ENCODE results near the gene ARHGAP24. TPM values are rescaled to one million over a fixed set of nuclear protein-coding genes. Genes with fewer than 3 reads are reported as not detected.
A peak's percentile ranks its signal among the peaks of the same experiment; 100 is the strongest.

ARHGAP24 gene
- total and polyA plus RNA-seq, 10 of the 15 experiments (the other 5 are each of a cell fraction or from before 2014, with no cell fraction given): 0.10 to 4.2 (median 0.52) TPM

DNA sequence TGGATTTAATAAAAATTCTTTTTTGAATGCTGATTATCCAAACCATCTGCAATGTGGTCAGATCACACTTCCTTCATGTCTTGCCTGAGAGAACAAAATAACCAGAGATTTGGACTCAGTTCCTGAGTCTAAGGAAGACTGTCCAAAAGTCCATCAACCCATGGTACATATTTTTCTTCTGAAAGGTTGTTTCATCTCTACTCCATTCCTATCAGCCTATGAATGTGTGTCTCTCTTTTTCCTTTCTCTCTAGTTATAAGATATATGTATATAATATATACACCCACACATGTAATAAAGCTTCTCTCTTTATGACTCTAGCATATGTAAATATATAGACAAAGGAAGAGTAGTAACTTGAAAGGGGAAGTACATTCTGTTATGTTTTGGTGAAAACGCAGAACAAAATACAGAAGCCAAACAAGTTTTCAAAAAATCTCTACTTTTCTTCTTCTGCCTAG, 226.9 kb downstream of the ARHGAP24 start (continued):
- TF ChIP-seq SIX5 (IDR thresholded peaks at IDR 0.05; ENCODE audit: low read depth, low read length, severe bottlenecking) (no peak), CBX5 (IDR thresholded peaks at IDR 0.05; ENCODE audit: low read depth) (0 out of 2 replicates have a peak, but pooled peaks have one; percentile 59), BMI1 (IDR thresholded peaks at IDR 0.05; ENCODE audit: borderline replicate concordance) (peak; percentile 80), ZBED1 (IDR thresholded peaks at IDR 0.05; ENCODE audit: borderline replicate concordance) (0 out of 2 replicates have a peak, but pooled peaks have one; percentile 35), NR2C1 (IDR thresholded peaks at IDR 0.05) (no peak), BACH1 (IDR thresholded peaks at IDR 0.05; ENCODE audit: borderline replicate concordance) (peak; percentile 46; the same call in 1 of the 2 replicates), CBFB (IDR thresholded peaks at IDR 0.05; ENCODE audit: low read depth) (no peak), JUND (IDR thresholded peaks at IDR 0.05; ENCODE audit: low read depth, low read length) (peak; percentile 69), GATAD2B (conservative IDR thresholded peaks at IDR 0.05; ENCODE audit: low read depth) (no peak), NFXL1 (IDR thresholded peaks at IDR 0.05; ENCODE audit: borderline replicate concordance) (no peak), CBX3 (IDR thresholded peaks at IDR 0.05; ENCODE audit: borderline replicate concordance, low read depth) (no peak), WRNIP1 (IDR thresholded peaks at IDR 0.05; ENCODE audit: borderline replicate concordance, low read depth, low read length) (no peak), NFIC (IDR thresholded peaks at IDR 0.05; ENCODE audit: low read depth, low read length) (peak; percentile 99), SUZ12 (IDR thresholded peaks at IDR 0.05; ENCODE audit: unreplicated experiment) (no peak), NRF1 (conservative IDR thresholded peaks at IDR 0.05; ENCODE audit: low read depth, low read length) (no peak), POU2F2 (IDR thresholded peaks at IDR 0.05; ENCODE audit: borderline replicate concordance, low read depth, low read length) (no peak), SP1 (IDR thresholded peaks at IDR 0.05; ENCODE audit: low read depth, low read length) (no peak)
- TF ChIP-seq, protein P1, sequence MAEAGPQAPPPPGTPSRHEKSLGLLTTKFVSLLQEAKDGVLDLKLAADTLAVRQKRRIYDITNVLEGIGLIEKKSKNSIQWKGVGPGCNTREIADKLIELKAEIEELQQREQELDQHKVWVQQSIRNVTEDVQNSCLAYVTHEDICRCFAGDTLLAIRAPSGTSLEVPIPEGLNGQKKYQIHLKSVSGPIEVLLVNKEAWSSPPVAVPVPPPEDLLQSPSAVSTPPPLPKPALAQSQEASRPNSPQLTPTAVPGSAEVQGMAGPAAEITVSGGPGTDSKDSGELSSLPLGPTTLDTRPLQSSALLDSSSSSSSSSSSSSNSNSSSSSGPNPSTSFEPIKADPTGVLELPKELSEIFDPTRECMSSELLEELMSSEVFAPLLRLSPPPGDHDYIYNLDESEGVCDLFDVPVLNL (IDR thresholded peaks at IDR 0.05; ENCODE audit: low read depth, low read length): no peak
- TF ChIP-seq, protein P2, sequence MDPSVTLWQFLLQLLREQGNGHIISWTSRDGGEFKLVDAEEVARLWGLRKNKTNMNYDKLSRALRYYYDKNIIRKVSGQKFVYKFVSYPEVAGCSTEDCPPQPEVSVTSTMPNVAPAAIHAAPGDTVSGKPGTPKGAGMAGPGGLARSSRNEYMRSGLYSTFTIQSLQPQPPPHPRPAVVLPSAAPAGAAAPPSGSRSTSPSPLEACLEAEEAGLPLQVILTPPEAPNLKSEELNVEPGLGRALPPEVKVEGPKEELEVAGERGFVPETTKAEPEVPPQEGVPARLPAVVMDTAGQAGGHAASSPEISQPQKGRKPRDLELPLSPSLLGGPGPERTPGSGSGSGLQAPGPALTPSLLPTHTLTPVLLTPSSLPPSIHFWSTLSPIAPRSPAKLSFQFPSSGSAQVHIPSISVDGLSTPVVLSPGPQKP (IDR thresholded peaks at IDR 0.05; ENCODE audit: low read depth, low read length): no peak
- TF ChIP-seq, protein P3, sequence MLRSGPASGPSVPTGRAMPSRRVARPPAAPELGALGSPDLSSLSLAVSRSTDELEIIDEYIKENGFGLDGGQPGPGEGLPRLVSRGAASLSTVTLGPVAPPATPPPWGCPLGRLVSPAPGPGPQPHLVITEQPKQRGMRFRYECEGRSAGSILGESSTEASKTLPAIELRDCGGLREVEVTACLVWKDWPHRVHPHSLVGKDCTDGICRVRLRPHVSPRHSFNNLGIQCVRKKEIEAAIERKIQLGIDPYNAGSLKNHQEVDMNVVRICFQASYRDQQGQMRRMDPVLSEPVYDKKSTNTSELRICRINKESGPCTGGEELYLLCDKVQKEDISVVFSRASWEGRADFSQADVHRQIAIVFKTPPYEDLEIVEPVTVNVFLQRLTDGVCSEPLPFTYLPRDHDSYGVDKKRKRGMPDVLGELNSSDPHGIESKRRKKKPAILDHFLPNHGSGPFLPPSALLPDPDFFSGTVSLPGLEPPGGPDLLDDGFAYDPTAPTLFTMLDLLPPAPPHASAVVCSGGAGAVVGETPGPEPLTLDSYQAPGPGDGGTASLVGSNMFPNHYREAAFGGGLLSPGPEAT (IDR thresholded peaks at IDR 0.05; ENCODE audit: low read depth): peak; percentile 91
- TF ChIP-seq, protein P4, sequence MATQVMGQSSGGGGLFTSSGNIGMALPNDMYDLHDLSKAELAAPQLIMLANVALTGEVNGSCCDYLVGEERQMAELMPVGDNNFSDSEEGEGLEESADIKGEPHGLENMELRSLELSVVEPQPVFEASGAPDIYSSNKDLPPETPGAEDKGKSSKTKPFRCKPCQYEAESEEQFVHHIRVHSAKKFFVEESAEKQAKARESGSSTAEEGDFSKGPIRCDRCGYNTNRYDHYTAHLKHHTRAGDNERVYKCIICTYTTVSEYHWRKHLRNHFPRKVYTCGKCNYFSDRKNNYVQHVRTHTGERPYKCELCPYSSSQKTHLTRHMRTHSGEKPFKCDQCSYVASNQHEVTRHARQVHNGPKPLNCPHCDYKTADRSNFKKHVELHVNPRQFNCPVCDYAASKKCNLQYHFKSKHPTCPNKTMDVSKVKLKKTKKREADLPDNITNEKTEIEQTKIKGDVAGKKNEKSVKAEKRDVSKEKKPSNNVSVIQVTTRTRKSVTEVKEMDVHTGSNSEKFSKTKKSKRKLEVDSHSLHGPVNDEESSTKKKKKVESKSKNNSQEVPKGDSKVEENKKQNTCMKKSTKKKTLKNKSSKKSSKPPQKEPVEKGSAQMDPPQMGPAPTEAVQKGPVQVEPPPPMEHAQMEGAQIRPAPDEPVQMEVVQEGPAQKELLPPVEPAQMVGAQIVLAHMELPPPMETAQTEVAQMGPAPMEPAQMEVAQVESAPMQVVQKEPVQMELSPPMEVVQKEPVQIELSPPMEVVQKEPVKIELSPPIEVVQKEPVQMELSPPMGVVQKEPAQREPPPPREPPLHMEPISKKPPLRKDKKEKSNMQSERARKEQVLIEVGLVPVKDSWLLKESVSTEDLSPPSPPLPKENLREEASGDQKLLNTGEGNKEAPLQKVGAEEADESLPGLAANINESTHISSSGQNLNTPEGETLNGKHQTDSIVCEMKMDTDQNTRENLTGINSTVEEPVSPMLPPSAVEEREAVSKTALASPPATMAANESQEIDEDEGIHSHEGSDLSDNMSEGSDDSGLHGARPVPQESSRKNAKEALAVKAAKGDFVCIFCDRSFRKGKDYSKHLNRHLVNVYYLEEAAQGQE (IDR thresholded peaks at IDR 0.05; ENCODE audit: low read depth, low read length): no peak
